Muscle layer of duodenum (tissue), 2 donors: ENCODE measurements around the gene TYSND1.
"Not testable (repeated sequence)": the region's sequence is repeated elsewhere in the genome, so short reads cannot be mapped to it uniquely, and the experiment has no call there.

Experiments
- H3K27ac ChIP-seq: one replicate; pipeline ENCODE4 v1.7.0; 2013; ENCODE audit warnings: mild to moderate bottlenecking, low read length
- H3K27me3 ChIP-seq: one replicate; pipeline ENCODE4 v1.7.0; 2013; ENCODE audit warnings: low read depth, mild to moderate bottlenecking, control low read depth, low read length
- H3K36me3 ChIP-seq, 2 donors: one replicate each; pipeline ENCODE4 v1.7.0; 2013; ENCODE audit warnings: low read length in 2 of 2, control low read depth in 1 of 2, mild to moderate bottlenecking in 1 of 2; ENCODE audit not compliant: insufficient read depth in 2 of 2, control insufficient read depth in 1 of 2
- H3K4me1 ChIP-seq, 2 donors: one replicate each; pipeline ENCODE4 v1.7.0; 2013; ENCODE audit warnings: low read length in 2 of 2, mild to moderate bottlenecking in 2 of 2, control low read depth in 1 of 2, moderate library complexity in 1 of 2; ENCODE audit not compliant: insufficient read depth in 2 of 2, control insufficient read depth in 1 of 2
- H3K4me3 ChIP-seq, 2 donors: one replicate each; pipeline ENCODE4 v1.7.0; 2013; ENCODE audit warnings: low read length in 2 of 2, low read depth in 1 of 2, mild to moderate bottlenecking in 1 of 2
- H3K9me3 ChIP-seq, 2 donors: one replicate each; pipeline ENCODE4 v1.7.0; 2013; ENCODE audit warnings: low read length in 2 of 2, control low read depth in 1 of 2, mild to moderate bottlenecking in 1 of 2; ENCODE audit not compliant: control insufficient read depth in 1 of 2
- donor health status: healthy.

TYSND1 gene

GRCh38 chr10:70162892-70163201 is 16.3 kb upstream of the TYSND1 start:
- peaks cover 20 to 25% of the 10 kb centered on the region in 2 donors for H3K36me3 ChIP-seq
- H3K27me3 ChIP-seq, result no peaks in the 10 kb centered on the region
- no peak overlapping the region for H3K4me3 ChIP-seq
- H3K27ac ChIP-seq, result no peak overlapping the region
- no peaks in the 10 kb centered on the region for H3K9me3 ChIP-seq
- H3K4me1 ChIP-seq, result peaks cover 20 to 57% of the 10 kb centered on the region in 2 donors

GRCh38 chr10:70162151-70162891 is 15.8 kb upstream of the TYSND1 start:
- H3K4me3 ChIP-seq, result no peak overlapping the region
- H3K36me3 ChIP-seq, result peaks cover 24 to 31% of the 10 kb centered on the region in 2 donors
- H3K27ac ChIP-seq, result no peak overlapping the region
- H3K9me3 ChIP-seq, result no peaks in the 10 kb centered on the region
- H3K27me3 ChIP-seq, result no peaks in the 10 kb centered on the region
- peaks cover 20 to 55% of the 10 kb centered on the region in 2 donors for H3K4me1 ChIP-seq

GRCh38 chr10:70160798-70161197 is 14.3 kb upstream of the TYSND1 start:
- Histone ChIP-seq H3K9me3 (no peaks in the 10 kb centered on the region), H3K27me3 (no peaks in the 10 kb centered on the region), H3K4me1 (peaks cover 20 to 39% of the 10 kb centered on the region in 2 donors), H3K36me3 (peaks cover 37 to 46% of the 10 kb centered on the region in 2 donors), H3K27ac (no peak overlapping the region), H3K4me3 (no peak overlapping the region)

GRCh38 chr10:70159366-70159765 is 12.9 kb upstream of the TYSND1 start:
- not testable (repeated sequence) for H3K4me3 ChIP-seq, H3K27ac ChIP-seq, H3K9me3 ChIP-seq, H3K27me3 ChIP-seq
- H3K36me3 ChIP-seq, result peaks cover 51 to 60% of the 10 kb centered on the region in 2 donors
- H3K4me1 ChIP-seq, result peaks cover 19 to 37% of the 10 kb centered on the region in 2 donors

GRCh38 chr10:70158113-70158512 is 11.6 kb upstream of the TYSND1 start:
- H3K4me3 ChIP-seq, result no peak overlapping the region
- no peaks in the 10 kb centered on the region for H3K9me3 ChIP-seq
- H3K27me3 ChIP-seq, result no peaks in the 10 kb centered on the region
- peaks cover 6 to 25% of the 10 kb centered on the region in 2 donors for H3K4me1 ChIP-seq
- H3K36me3 ChIP-seq, result peaks cover 61 to 73% of the 10 kb centered on the region in 2 donors
- no peak overlapping the region for H3K27ac ChIP-seq

- no peak overlapping the region for H3K27ac ChIP-seq
Measured at GRCh38 chr10:70155255-70155838, 8.8 kb upstream of the TYSND1 start.

GRCh38 chr10:70148516-70148915 is 2.0 kb upstream of the TYSND1 start:
- Histone ChIP-seq H3K4me3 (no peak overlapping the region), H3K27ac (no peak overlapping the region), H3K36me3 (peaks cover 34 to 42% of the 10 kb centered on the region in 2 donors), H3K27me3 (no peaks in the 10 kb centered on the region), H3K9me3 (no peaks in the 10 kb centered on the region), H3K4me1 (peaks cover 12 to 16% of the 10 kb centered on the region in 2 donors)

More at GRCh38 chr10:70155255-70155838, 8.8 kb upstream of the TYSND1 start:
- H3K4me1 ChIP-seq, result peaks cover 0 to 10% of the 10 kb centered on the region in 2 donors
- no peak overlapping the region for H3K4me3 ChIP-seq
- H3K9me3 ChIP-seq, result no peaks in the 10 kb centered on the region
- H3K27me3 ChIP-seq, result no peaks in the 10 kb centered on the region
- peaks cover 77 to 90% of the 10 kb centered on the region in 2 donors for H3K36me3 ChIP-seq

GRCh38 chr10:70147259-70147625 is 742 bp upstream of the TYSND1 start:
- H3K27ac ChIP-seq, result peak overlapping the region; percentile 96
- peaks cover 22 to 29% of the 10 kb centered on the region in 2 donors for H3K36me3 ChIP-seq
- peaks cover 12 to 16% of the 10 kb centered on the region in 2 donors for H3K4me1 ChIP-seq
- no peaks in the 10 kb centered on the region for H3K27me3 ChIP-seq
- peak overlapping the region; percentile 78 to 87 for H3K4me3 ChIP-seq
- H3K9me3 ChIP-seq, result no peaks in the 10 kb centered on the region

GRCh38 chr10:70145666-70146488 is 623 bp downstream of the TYSND1 start:
- Histone ChIP-seq H3K4me1 (peaks cover 12 to 16% of the 10 kb centered on the region in 2 donors), H3K27me3 (no peaks in the 10 kb centered on the region), H3K36me3 (peaks cover 11 to 18% of the 10 kb centered on the region in 2 donors), H3K27ac (peak overlapping the region; percentile 96), H3K4me3 (peak overlapping the region; percentile 78 to 87), H3K9me3 (no peaks in the 10 kb centered on the region)

- Histone ChIP-seq H3K27me3 (no peaks in the 10 kb centered on the region), H3K9me3 (no peaks in the 10 kb centered on the region), H3K4me1 (peaks cover 12 to 16% of the 10 kb centered on the region in 2 donors), H3K27ac (peak overlapping the region; percentile 39), H3K36me3 (peaks cover 4 to 11% of the 10 kb centered on the region in 2 donors), H3K4me3 (peak overlapping the region; percentile 66 to 87)
Measured at GRCh38 chr10:70145166-70145665, 1.3 kb downstream of the TYSND1 start.
